Tibial artery (tissue), 4 donors: ENCODE data around the gene ZBTB8A.

ENCODE experiments used
- DNase-seq, 2 donors: peaks; one replicate each; pipeline ENCODE4 v3.0.0-alpha.2; 2019
- H3K27ac ChIP-seq, 2 donors: fragments of 200-600 bp; sonication (generic) in 1 of 2; 1 replicate in 1 of 2; 2 replicates in 1 of 2; pipeline ENCODE4 v1.5.1; 2018 to 2019; ENCODE audit warnings: mild to moderate bottlenecking in 1 of 2
- H3K27me3 ChIP-seq, 2 donors: fragments of 200-600 bp; sonication (generic) in 1 of 2; one replicate each; pipeline versions ENCODE4 v1.5.1 to v1.6.0; 2016 to 2019
- H3K36me3 ChIP-seq, 3 donors: fragments of 200-600 bp; sonication (generic) in 2 of 3; one replicate each; pipeline ENCODE4 v1.5.1; 2016 to 2019; ENCODE audit warnings: mild to moderate bottlenecking in 2 of 3
- H3K4me1 ChIP-seq, 4 donors: fragments of 200-600 bp; sonication (generic) in 2 of 4; 1 replicate in 3 of 4; 2 replicates in 1 of 4; pipeline ENCODE4 v1.5.1; 2016 to 2019
- H3K4me3 ChIP-seq, 2 donors: fragments of 200-600 bp; sonication (generic) in 1 of 2; 1 replicate in 1 of 2; 2 replicates in 1 of 2; pipeline ENCODE4 v1.5.1; 2018 to 2019; ENCODE audit warnings: mild to moderate bottlenecking in 2 of 2
- H3K9me3 ChIP-seq, 3 donors: fragments of 200-600 bp; sonication (generic) in 1 of 3; one replicate each; pipeline ENCODE4 v1.5.1; 2016 to 2019
- intact Hi-C: fragments of 100-400 bp; cut with DNase I; formaldehyde crosslinking; loops from one replicate; pipeline ENCODE4 v1.15.0; 2023; ENCODE audit warnings: low total_unique reads
- TF ChIP-seq, protein P1 (sequence below), 2 experiments: fragments of 200-600 bp in 1 of 2; fragments of 450-650 bp in 1 of 2; IDR thresholded peaks; one replicate each; pipeline ENCODE4 v1.5.1; 2017 to 2019; ENCODE audit warnings: antibody characterized with exemption in 2 of 2, mild to moderate bottlenecking in 1 of 2, moderate library complexity in 1 of 2

Gene ZBTB8A

DNA sequence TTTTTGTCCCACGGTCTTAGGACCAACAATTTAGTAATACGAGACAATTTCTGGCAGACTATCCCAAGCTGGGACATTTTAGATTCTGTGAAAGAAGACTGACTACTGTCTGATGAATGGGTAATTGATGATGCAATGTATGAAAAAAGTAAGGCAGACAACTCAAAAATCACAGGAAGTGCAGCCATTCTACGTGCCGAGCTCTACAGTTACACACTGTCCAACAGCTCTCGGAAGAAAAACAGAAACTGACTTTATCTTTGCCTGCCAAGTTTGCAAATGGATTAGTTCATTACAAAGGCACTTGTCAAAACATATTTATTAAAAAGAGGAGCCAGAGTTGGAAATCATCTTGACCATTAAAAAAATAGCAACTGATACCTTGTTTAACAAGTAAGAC lies 43.1 kb upstream of the ZBTB8A start:
- peak overlapping the region in 1 of 2 donors; percentile 1 for H3K4me3 ChIP-seq

DNA sequence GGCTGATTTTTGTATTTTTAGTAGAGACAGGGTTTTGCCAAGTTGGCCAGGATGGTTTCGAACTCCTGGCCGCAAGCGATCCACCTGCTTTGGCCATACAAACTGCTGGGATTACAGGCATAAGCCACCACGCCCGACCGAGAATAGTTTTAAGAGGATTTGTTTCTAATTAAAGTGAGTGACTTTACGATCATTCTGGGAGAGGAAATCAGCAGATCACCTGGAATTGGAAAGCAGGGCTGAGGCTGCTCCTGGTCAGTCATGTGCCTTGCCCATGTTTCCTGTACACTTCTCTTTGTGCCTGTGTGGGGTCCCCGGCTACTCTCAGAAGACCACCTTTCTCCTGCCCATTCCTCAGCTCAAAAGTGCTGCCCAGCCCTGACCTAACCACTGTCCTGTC lies 40.5 kb upstream of the ZBTB8A start:
- TF ChIP-seq, protein P1, sequence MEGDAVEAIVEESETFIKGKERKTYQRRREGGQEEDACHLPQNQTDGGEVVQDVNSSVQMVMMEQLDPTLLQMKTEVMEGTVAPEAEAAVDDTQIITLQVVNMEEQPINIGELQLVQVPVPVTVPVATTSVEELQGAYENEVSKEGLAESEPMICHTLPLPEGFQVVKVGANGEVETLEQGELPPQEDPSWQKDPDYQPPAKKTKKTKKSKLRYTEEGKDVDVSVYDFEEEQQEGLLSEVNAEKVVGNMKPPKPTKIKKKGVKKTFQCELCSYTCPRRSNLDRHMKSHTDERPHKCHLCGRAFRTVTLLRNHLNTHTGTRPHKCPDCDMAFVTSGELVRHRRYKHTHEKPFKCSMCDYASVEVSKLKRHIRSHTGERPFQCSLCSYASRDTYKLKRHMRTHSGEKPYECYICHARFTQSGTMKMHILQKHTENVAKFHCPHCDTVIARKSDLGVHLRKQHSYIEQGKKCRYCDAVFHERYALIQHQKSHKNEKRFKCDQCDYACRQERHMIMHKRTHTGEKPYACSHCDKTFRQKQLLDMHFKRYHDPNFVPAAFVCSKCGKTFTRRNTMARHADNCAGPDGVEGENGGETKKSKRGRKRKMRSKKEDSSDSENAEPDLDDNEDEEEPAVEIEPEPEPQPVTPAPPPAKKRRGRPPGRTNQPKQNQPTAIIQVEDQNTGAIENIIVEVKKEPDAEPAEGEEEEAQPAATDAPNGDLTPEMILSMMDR (IDR thresholded peaks at IDR 0.05) = no peak
- no peak overlapping the region for H3K4me3 ChIP-seq
- H3K27ac ChIP-seq = no peak overlapping the region
- H3K9me3 ChIP-seq = no peaks in the 10 kb centered on the region
- H3K36me3 ChIP-seq = no peaks in the 10 kb centered on the region
- intact Hi-C loops = no loop called here
- H3K4me1 ChIP-seq = peaks cover 0 to 17% (median 6%) of the 10 kb centered on the region in 4 donors
- no peaks in the 10 kb centered on the region for H3K27me3 ChIP-seq
- DNase-seq = peak in 1 of 2 donors; percentile 43

More for the DNA sequence above, 43.1 kb upstream of the ZBTB8A start:
- TF ChIP-seq, protein P1 (IDR thresholded peaks at IDR 0.05) = no peak
- no peak for DNase-seq
- H3K27ac ChIP-seq = peak overlapping the region in 1 of 2 donors; percentile 7
- intact Hi-C loops = no loop called here
- H3K27me3 ChIP-seq = peaks cover 0 to 4% of the 10 kb centered on the region in 2 donors
- H3K36me3 ChIP-seq = no peaks in the 10 kb centered on the region
- H3K9me3 ChIP-seq = no peaks in the 10 kb centered on the region
- peaks cover 0 to 11% (median 1%) of the 10 kb centered on the region in 4 donors for H3K4me1 ChIP-seq

DNA sequence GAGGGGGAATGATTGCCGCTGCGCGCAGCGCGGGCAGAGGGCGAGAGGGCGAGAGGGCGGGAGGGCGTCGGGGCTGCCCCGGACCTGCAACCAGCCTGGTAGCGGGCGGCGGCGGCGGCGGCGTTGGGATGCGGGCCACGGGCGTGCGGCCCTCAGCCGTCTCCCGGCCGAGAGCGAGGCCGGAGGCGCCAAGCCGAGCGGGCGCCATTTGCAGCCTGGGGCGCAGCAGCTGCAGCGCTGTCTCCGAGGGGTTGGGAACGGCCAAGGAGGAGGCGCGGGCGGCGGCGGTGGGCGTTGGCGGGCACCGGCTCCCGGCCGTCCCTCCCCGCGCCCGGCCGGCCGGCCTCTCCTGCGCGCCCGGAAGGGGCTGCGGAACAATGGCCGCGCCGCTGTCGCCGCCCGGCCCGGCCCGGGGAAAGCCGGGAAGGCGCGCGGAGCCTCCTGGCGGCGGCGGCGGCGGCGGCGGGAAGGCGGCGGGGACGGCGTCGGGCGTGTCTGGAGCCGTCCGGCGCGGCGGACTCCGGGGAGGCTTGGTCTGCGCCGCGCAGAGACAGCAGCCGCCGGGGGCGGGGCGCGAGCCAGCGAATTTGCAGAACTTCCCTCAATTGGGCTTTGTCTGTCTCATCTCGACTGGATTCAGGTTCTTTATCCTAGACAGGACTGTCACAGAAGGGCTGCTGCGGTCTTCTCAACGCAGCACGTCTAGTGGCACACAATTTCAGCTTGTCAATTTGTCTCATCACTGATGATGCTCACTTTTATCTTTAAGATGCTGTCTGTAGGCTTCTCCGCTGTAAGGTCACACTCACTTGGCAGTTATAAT lies 38.6 kb upstream of the ZBTB8A start:
- peak; percentile 69 to 87 for DNase-seq
- H3K27ac ChIP-seq = peak overlapping the region; percentile 92 to 95
- TF ChIP-seq, protein P1 (IDR thresholded peaks at IDR 0.05) = peak in 1 of 2 experiments; percentile 61
- peak overlapping the region; percentile 83 for H3K4me3 ChIP-seq
- no peaks in the 10 kb centered on the region for H3K9me3 ChIP-seq
- peaks cover 0 to 15% (median 6%) of the 10 kb centered on the region in 4 donors for H3K4me1 ChIP-seq
- H3K27me3 ChIP-seq = no peaks in the 10 kb centered on the region
- intact Hi-C loops = no loop called here
- no peaks in the 10 kb centered on the region for H3K36me3 ChIP-seq

DNA sequence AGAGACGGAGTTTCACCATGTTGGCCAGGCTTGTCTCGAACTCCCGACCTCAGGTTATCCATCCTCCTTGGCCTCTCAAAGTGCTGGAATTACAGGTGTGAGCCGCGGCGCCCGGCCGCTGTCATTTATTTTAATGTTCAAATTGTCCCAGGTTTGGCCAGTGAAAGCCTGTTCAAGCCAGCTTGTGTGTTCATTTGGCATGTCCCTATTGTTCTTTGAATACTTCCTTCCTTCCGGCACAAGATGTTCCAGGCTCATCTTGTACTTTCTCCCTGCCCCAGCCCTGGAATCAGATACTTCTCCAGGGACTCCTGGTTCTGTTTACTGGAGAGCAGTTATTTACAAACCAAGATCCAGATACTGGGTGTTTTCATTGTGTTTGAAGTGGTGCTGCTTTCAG lies 37.4 kb upstream of the ZBTB8A start:
- peaks cover 0 to 11% (median 3%) of the 10 kb centered on the region in 4 donors for H3K4me1 ChIP-seq
- intact Hi-C loops = no loop called here
- peak overlapping the region; percentile 92 to 95 for H3K27ac ChIP-seq
- H3K27me3 ChIP-seq = no peaks in the 10 kb centered on the region
- no peaks in the 10 kb centered on the region for H3K36me3 ChIP-seq
- TF ChIP-seq, protein P1 (IDR thresholded peaks at IDR 0.05) = no peak
- H3K9me3 ChIP-seq = no peaks in the 10 kb centered on the region
- DNase-seq = peak; percentile 68 to 72
- no peak overlapping the region for H3K4me3 ChIP-seq

DNA sequence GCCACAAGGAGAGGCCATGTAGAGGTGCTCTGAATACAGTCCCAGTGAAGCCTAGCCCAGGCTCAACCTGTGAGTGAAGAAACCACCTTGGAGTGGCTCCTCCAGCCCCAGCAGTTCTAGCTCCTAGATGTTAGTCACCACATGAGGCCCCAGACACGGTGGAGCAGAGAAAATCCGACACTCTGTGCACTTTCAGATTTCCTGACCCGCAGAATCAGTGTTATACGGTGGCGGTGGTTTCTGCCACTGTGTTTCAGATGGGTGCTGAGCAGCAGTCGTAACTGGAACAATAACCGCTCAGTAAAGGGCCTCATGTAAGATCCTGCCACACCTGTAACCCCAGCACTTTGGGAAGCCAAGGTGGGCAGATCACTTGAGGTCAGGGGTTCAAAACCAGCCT lies 36.1 kb upstream of the ZBTB8A start:
- Histone ChIP-seq H3K27me3 (no peaks in the 10 kb centered on the region), H3K4me3 (no peak overlapping the region), H3K4me1 (peaks cover 0 to 11% (median 3%) of the 10 kb centered on the region in 4 donors), H3K27ac (no peak overlapping the region), H3K36me3 (no peaks in the 10 kb centered on the region), H3K9me3 (no peaks in the 10 kb centered on the region)
- TF ChIP-seq, protein P1 (IDR thresholded peaks at IDR 0.05) = no peak
- no peak for DNase-seq
- intact Hi-C loops = no loop called here
